ENCODE measurements around the gene SLC6A12. TPM values are rescaled to one million over a fixed set of nuclear protein-coding genes. Genes with fewer than 3 reads are reported as not detected.

The SLC6A12 gene
- total and polyA plus RNA-seq, 2 donors (not counting 3 experiments of a cell fraction or from before 2014, with no cell fraction given) = not detected

- Histone ChIP-seq H2AFZ (ENCODE audit: low read depth, low read length) (no peak overlapping the region), H3K9ac (replicated peaks; ENCODE audit: extremely low read depth, insufficient read depth, low read length) (no peak overlapping the region), H3K4me1 (ENCODE audit: control insufficient read depth, extremely low read depth, insufficient read depth, low read length) (no peaks in the 10 kb centered on the region), H3K27me3 (ENCODE audit: control insufficient read depth in 2 of 2, insufficient read depth in 2 of 2, low read length in 2 of 2) (no peaks in the 10 kb centered on the region), H3K4me3 (replicated peaks in 1 of 3; ENCODE audit: insufficient read depth in 1 of 3, low read depth in 1 of 3, low read length in 3 of 3) (no peak overlapping the region), H3K27ac (ENCODE audit: insufficient read depth, low read depth, low read length) (no peak overlapping the region), H3K9me3 (replicated peaks; ENCODE audit: control insufficient read depth, insufficient read depth, low read length) (no peaks in the 10 kb centered on the region), H3K9me1 (replicated peaks; ENCODE audit: control insufficient read depth, extremely low read depth, insufficient read depth, low read length) (no peaks in the 10 kb centered on the region), H3K36me3 (ENCODE audit: control insufficient read depth in 2 of 2, extremely low read depth in 1 of 2, insufficient read depth in 2 of 2, low read length in 2 of 2) (no peaks in the 10 kb centered on the region), H4K20me1 (replicated peaks; ENCODE audit: control insufficient read depth, extremely low read depth, insufficient read depth, low read length) (no peaks in the 10 kb centered on the region), H3K79me2 (ENCODE audit: control insufficient read depth, insufficient read depth, low read length) (no peaks in the 10 kb centered on the region), H3K4me2 (ENCODE audit: insufficient read depth, low read length) (no peak overlapping the region)
- ChIA-PET POLR2A (no interaction called here), CTCF (interaction anchor here (1.7 kb wide), 1 partner anchor 10 kb away, joined by 7 read pairs; no protein-coding TSS in a partner anchor)
- BruUV-seq (replicated peaks) = no TSS peak
- intact Hi-C loops (cut with micrococcal nuclease) (no loop called here), dilution Hi-C loops (cut with MboI; ENCODE audit: extremely low pct_ligation_motif_present, low sequenced_read_pairs) (no loop called here)
- TF ChIP-seq POLR2A (IDR thresholded peaks at IDR 0.05; ENCODE audit: low read depth, low read length) (no peak), JUN (IDR thresholded peaks at IDR 0.05; ENCODE audit: borderline replicate concordance, insufficient read depth, insufficient read length, low read depth) (no peak), MAX (IDR thresholded peaks at IDR 0.05; ENCODE audit: insufficient read depth, insufficient read length) (no peak), EZH2 (IDR thresholded peaks at IDR 0.05; ENCODE audit: borderline replicate concordance, low read depth, low read length, severe bottlenecking) (no peak), POLR2AphosphoS5 (IDR thresholded peaks at IDR 0.05; ENCODE audit: insufficient read depth, low read depth, low read length) (no peak), CTCF (IDR thresholded peaks at IDR 0.05; ENCODE audit: extremely low read depth in 1 of 2, insufficient read depth in 1 of 2, low read depth in 1 of 2, low read length in 2 of 2) (no peak), FOS (IDR thresholded peaks at IDR 0.05; ENCODE audit: borderline replicate concordance, insufficient read depth, low read length) (no peak), GATA2 (IDR thresholded peaks at IDR 0.05; ENCODE audit: insufficient read depth, insufficient read length, low read depth, low read length) (no peak), MYC (IDR thresholded peaks at IDR 0.05; ENCODE audit: low read depth, low read length) (no peak)
- DNase-seq (ENCODE audit: low read depth, low spot score) (no peak), FAIRE-seq (no peak)
Measured at GRCh38 chr12:178829-179109, 35.2 kb downstream of the SLC6A12 start.

Data from endothelial cell of umbilical vein (primary cell).